MM.1S (cell line): Measurements from ENCODE around the gene YTHDF1.

Experiments used
- DNase-seq: peaks from one replicate; pipeline ENCODE4 v3.0.0-alpha.2; 2015
- H2AFZ ChIP-seq: fragments of 300-600 bp; sonication (generic); 2 replicates; pipeline ENCODE4 v1.6.0; 2016; ENCODE audit warnings: antibody characterized with exemption, low read length
- H3F3A ChIP-seq: fragments of 300-600 bp; sonication (generic); 2 replicates; pipeline ENCODE4 v1.6.1; 2016; ENCODE audit warnings: mild to moderate bottlenecking, antibody characterized with exemption, low read length, moderate library complexity, mixed read lengths; ENCODE audit not compliant: insufficient read depth
- H3K27ac ChIP-seq: fragments of 300-600 bp; sonication (generic); 2 replicates; pipeline ENCODE4 v1.5.1; 2016; ENCODE audit warnings: mild to moderate bottlenecking, low read length
- H3K27me3 ChIP-seq: fragments of 300-600 bp; sonication (generic); replicated peaks from 2 replicates; pipeline ENCODE4 v1.6.0; 2016; ENCODE audit warnings: low read length; ENCODE audit not compliant: insufficient read depth
- H3K36me3 ChIP-seq: fragments of 300-600 bp; sonication (generic); replicated peaks from 2 replicates; pipeline ENCODE4 v1.6.1; 2016; ENCODE audit warnings: mild to moderate bottlenecking, low read length, mixed read lengths; ENCODE audit not compliant: insufficient read depth
- H3K4me1 ChIP-seq: fragments of 300-600 bp; sonication (generic); 2 replicates; pipeline ENCODE4 v1.6.1; 2016; ENCODE audit warnings: low read length, mixed read lengths
- H3K4me2 ChIP-seq: fragments of 300-600 bp; sonication (generic); 2 replicates; pipeline ENCODE4 v1.6.0; 2016; ENCODE audit warnings: low read depth, low read length
- H3K4me3 ChIP-seq: fragments of 300-600 bp; sonication (generic); 2 replicates; pipeline ENCODE4 v1.5.1; 2016; ENCODE audit warnings: low read length, mixed read lengths
- H3K79me2 ChIP-seq: fragments of 300-600 bp; sonication (generic); 2 replicates; pipeline ENCODE4 v1.6.1; 2016; ENCODE audit warnings: mixed run types, low read length, mixed read lengths
- H3K9ac ChIP-seq: fragments of 300-600 bp; sonication (generic); 2 replicates; pipeline ENCODE4 v1.6.1; 2016; ENCODE audit warnings: low read length, mixed read lengths
- H3K9me2 ChIP-seq: fragments of 300-600 bp; sonication (generic); replicated peaks from 2 replicates; pipeline ENCODE4 v1.6.1; 2016; ENCODE audit warnings: mild to moderate bottlenecking, low read length, mixed read lengths; ENCODE audit not compliant: insufficient read depth
- H3K9me3 ChIP-seq: fragments of 300-600 bp; sonication (generic); replicated peaks from 2 replicates; pipeline ENCODE4 v1.6.1; 2016; ENCODE audit warnings: mild to moderate bottlenecking, low read length, mixed read lengths; ENCODE audit not compliant: insufficient read depth
- H4K20me1 ChIP-seq: fragments of 300-600 bp; sonication (generic); 2 replicates; pipeline ENCODE4 v1.6.1; 2016; ENCODE audit warnings: mild to moderate bottlenecking, low read length, moderate library complexity, mixed read lengths; ENCODE audit not compliant: insufficient read depth
- CTCF ChIP-seq: fragments of 300-600 bp; sonication (generic); IDR thresholded peaks from 2 replicates; pipeline ENCODE4 v1.5.1; 2016; ENCODE audit warnings: antibody characterized with exemption, low read length, mixed read lengths
- EZH2 ChIP-seq: fragments of 300-600 bp; sonication (generic); optimal IDR thresholded peaks from 2 replicates; pipeline ENCODE3; 2017; ENCODE audit warnings: low read depth, mild to moderate bottlenecking, antibody characterized with exemption, low read length, mixed read lengths
- EZH2phosphoT487 ChIP-seq: fragments of 300-600 bp; sonication (generic); IDR thresholded peaks from 2 replicates; pipeline ENCODE4 v1.6.1; 2018; ENCODE audit warnings: antibody characterized with exemption, low read length

Gene YTHDF1

GRCh38 chr20:63202811-63203526 is 13.0 kb downstream of the YTHDF1 start:
- H3K4me3 ChIP-seq = no peak overlapping the region
- peaks cover 10% of the 10 kb centered on the region for H3K36me3 ChIP-seq
- no peaks in the 10 kb centered on the region for H3K27me3 ChIP-seq
- no peaks in the 10 kb centered on the region for H3K9me2 ChIP-seq
- H2AFZ ChIP-seq = no peak overlapping the region
- H3K79me2 ChIP-seq = peaks cover 96% of the 10 kb centered on the region
- no peak overlapping the region for H3K27ac ChIP-seq
- H3K4me2 ChIP-seq = no peak overlapping the region
- no peaks in the 10 kb centered on the region for H3K4me1 ChIP-seq
- no peak for TF ChIP-seq CTCF
- no peak for TF ChIP-seq EZH2phosphoT487
- no peak for TF ChIP-seq EZH2
- H3K9ac ChIP-seq = no peak overlapping the region
- DNase-seq = no peak
- H3F3A ChIP-seq = no peaks in the 10 kb centered on the region
- no peaks in the 10 kb centered on the region for H3K9me3 ChIP-seq
- peaks cover 27% of the 10 kb centered on the region for H4K20me1 ChIP-seq

GRCh38 chr20:63202021-63202420 is 13.9 kb downstream of the YTHDF1 start:
- Histone ChIP-seq H3K79me2 (peaks cover 97% of the 10 kb centered on the region), H3K4me3 (no peak overlapping the region), H3K9me2 (no peaks in the 10 kb centered on the region), H3K4me2 (no peak overlapping the region), H3F3A (no peaks in the 10 kb centered on the region), H4K20me1 (peaks cover 34% of the 10 kb centered on the region), H2AFZ (no peak overlapping the region), H3K9me3 (no peaks in the 10 kb centered on the region), H3K27me3 (no peaks in the 10 kb centered on the region), H3K36me3 (peaks cover 10% of the 10 kb centered on the region), H3K4me1 (no peaks in the 10 kb centered on the region), H3K27ac (no peak overlapping the region), H3K9ac (no peak overlapping the region)
- DNase-seq = no peak
- TF ChIP-seq CTCF = no peak
- no peak for TF ChIP-seq EZH2
- TF ChIP-seq EZH2phosphoT487 = no peak

- Histone ChIP-seq H4K20me1 (peaks cover 39% of the 10 kb centered on the region), H3K27ac (no peak overlapping the region), H3K4me2 (no peak overlapping the region), H3K4me1 (no peaks in the 10 kb centered on the region), H3K9me3 (no peaks in the 10 kb centered on the region), H3K27me3 (no peaks in the 10 kb centered on the region), H3K9ac (no peak overlapping the region), H3F3A (no peaks in the 10 kb centered on the region), H3K36me3 (peaks cover 10% of the 10 kb centered on the region), H2AFZ (no peak overlapping the region), H3K79me2 (peaks cover 72% of the 10 kb centered on the region), H3K9me2 (no peaks in the 10 kb centered on the region), H3K4me3 (no peak overlapping the region)
- DNase-seq = no peak
- TF ChIP-seq EZH2phosphoT487 (no peak), CTCF (no peak), EZH2 (no peak)
Observed at GRCh38 chr20:63198606-63199005, 17.3 kb downstream of the YTHDF1 start.
